DMS 273 (cell line): ENCODE results near the gene NT5C2.
"Not testable (repeated sequence)": the region's sequence is repeated elsewhere in the genome, so short reads cannot be mapped to it uniquely, and the experiment has no call there.

Source experiments
- DNase-seq: peaks from one replicate; lab custom pipeline; 2025; ENCODE audit not compliant: unreplicated experiment; lab: John Stamatoyannopoulos, UW

Gene NT5C2

GRCh38 chr10:103202319-103202718, 9.2 kb upstream of the NT5C2 start:
- DNase-seq = no peak

DNA sequence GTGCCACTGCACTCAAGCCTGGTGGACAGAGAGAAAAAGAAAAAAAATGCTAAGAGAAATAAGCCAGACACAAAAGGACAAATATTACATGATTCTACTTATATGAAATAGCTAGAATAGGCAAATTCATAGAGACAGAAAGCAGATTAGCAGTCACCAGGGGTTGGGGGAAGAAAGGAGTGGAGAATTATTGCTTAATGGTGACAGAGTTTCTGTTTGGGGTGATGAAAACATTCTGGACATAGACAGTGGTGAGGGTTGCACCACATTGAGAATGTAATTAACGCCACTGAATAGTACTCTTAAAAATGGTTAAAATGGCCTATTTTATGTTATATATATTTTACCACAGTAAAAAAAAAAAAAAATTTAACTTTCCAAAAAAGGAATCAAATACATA, 6.4 kb upstream of the NT5C2 start:
- DNase-seq = no peak

DNA sequence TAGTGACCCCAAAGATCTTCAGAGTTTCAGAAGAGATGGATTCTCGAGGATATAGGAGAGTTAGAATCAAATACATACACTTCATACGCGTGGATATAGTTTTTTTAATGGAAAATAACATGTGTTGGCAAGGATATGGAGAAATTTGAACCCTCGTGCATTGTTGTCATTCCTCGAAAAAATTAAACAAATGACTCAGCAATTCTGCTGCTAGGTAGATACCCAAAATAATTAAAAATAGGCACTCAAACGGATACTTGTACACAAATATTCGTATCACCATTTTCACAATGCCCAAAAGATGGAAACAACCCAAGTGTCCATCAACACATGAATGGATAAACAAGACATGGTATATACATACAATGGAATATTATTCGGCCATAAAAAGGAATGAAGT, 5.6 kb upstream of the NT5C2 start:
- DNase-seq = no peak

GRCh38 chr10:103197903-103198302, 4.8 kb upstream of the NT5C2 start:
- DNase-seq = no peak

DNA sequence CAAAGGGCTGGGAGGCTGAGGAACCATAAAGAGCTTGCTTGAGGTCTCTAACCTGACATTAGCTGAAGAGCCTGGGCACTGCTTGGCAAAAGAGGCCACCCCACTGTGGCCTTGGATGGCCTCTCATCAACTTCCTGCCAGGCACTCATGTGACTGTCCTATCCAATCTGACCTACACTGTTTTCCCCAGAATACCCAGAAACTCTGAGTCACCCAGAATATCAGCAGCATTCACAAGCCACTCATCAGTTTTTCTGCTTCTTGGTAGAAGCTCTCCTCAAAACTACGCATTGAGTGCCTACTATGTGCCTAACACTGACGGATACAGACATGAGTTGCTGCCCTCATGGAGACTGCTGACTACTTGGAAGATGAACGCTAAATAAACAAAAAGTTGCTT, 4.1 kb upstream of the NT5C2 start:
- no peak for DNase-seq

GRCh38 chr10:103196516-103196915, 3.4 kb upstream of the NT5C2 start:
- no peak for DNase-seq

DNA sequence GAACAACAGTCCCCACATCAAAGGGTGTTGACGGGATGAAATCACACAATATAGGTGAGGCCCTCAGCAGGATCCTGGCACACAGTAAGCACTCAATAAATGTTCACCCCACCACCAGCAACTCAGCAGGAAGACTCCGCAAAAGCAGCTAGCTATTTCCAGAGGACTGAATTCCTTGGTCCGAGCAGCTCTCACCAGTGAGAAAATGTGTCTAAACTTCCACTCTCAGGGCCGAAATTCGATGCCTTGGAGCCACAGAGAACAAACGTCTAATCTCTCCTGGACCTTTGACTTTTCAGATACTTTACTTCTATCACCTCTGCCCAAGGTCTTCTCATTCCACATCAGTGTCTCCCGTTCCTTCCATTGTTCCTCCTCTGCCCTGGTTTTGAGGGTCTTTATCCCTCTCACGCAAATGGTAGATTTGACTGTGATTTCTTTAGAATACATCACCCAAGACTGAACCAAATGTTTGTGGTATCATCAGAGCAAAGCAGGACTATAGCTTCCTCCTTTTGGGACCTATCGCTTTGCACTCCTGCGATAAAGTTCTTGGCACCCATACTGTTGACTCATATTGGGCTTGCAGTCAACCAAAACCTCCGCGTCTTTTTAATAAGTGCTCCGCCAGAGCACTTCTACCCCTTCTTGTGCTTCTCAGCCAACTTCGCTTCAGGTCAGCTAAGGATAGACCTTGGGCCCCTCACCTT, 903 bp upstream of the NT5C2 start:
- DNase-seq = no peak

- DNase-seq = peak; percentile 72
Measured at GRCh38 chr10:103192451-103193106, 493 bp downstream of the NT5C2 start.

GRCh38 chr10:103192089-103192450, 1.0 kb downstream of the NT5C2 start:
- DNase-seq = peak; percentile 16

DNA sequence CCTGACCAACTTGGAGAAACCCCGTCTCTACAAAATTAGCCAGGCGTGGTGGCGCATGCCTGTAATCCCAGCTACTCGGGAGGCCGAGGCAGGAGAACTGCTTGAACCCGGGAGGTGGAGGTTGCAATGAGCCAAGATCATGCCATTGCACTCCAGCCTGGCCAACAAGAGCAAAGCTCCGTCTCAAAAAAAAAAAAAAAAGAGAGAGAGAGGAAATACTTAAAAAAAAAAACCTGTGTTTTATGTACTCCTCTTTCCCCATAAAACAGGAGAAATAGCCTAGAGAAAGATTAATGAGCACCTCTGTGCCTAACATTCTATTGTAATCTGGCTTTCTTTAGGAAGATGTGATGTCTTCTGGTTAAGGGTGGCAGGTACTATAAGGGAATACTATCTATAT, 1.9 kb downstream of the NT5C2 start:
- DNase-seq = not testable (repeated sequence)

DNA sequence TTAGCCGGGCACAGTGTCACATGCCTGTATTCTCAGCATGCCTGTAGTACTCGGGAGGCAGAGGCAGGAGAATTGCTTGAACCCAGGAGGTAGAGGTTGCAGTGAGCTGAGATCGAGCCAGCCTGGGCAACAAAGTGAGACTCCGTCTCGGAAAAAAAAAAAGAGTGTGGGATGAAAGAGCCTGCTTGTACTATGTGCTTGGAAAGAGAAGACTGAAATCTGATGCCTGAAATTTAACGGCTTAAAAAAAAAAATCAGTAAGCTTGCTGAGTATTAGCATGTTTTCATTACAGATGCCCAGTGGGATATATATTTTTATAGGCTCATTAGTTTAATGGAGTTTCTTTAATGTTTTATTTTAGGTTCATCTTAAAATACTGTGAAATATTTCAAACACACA, 4.2 kb downstream of the NT5C2 start:
- peak; percentile 12 for DNase-seq

DNA sequence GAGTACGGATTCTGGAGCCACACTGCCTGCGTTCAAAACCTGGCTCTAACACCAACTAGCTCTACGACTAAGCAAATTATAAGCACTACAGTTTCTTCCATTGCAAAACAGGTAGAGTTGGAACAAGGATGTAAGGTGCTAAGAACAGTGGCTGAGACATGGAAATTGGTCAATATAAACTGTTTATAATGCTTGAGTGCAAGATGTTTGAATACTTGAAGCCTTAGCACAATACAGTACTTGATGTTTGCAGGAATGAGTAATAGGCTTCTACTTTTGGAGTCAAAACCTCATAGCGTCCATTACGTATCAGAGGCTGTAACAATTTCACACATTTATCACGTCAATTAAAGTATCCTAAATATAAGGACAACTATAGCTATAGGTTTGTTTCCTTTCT, 6.9 kb downstream of the NT5C2 start:
- no peak for DNase-seq

GRCh38 chr10:103184615-103185014, 8.5 kb downstream of the NT5C2 start:
- DNase-seq = no peak

- DNase-seq = not testable (repeated sequence)
Measured at GRCh38 chr10:103183991-103184451, 9.1 kb downstream of the NT5C2 start.

DNA sequence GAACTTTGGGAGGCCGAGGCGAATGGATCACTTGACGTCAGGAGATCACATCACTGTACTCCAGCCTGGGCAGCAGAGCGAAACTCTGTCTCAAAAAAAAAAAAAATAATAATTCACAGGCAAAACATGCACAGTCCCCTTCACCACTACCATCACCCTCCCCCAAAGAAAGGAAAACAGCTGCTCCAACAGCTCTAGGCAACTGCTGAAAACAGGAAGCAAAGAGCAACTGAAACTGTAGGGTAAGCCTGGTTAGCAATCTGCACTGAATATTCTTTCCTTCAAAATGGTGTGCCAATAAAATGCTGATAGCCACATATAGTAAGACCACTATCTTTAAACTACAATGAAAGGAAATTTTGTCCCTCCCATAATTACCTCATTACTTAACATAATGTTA, 11.8 kb downstream of the NT5C2 start:
- DNase-seq = peak; percentile 3

DNA sequence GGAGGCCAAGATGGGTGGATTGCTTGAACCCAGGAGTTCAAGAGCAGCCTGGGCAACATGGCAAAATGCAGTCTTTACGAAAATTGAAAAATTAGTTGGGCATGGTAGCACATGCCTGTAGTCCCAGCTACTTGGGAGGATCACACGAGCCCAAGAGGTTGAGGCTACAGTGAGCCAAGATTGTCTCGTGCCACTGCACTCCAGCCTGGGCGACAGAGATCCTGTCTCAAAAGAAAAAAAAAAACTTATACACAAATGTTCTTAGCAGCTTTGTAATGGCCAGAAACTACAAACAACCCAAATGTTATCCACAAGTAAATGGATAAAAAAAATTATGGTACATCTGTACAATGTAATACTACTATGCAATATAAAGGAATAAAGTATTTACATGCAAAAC, 12.6 kb downstream of the NT5C2 start:
- DNase-seq = no peak

DNA sequence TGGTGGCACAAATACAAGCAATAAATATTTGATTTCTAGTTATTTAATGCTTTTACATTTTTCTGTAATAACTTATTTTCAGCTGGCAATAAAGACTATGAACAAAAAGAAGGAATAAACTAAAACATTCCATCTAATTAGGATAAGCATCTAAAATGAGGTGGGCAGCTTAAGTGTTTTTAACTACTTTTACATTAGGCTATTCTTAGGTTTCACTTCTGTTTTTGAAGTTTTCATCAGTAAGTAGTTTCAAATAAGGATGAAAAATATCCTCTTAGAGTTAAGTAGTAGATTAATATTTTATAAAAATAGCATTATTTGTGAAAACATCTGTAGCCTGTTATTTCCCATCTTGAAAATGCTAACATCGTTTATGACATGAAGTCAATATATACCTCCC, 15.9 kb downstream of the NT5C2 start:
- DNase-seq = no peak

GRCh38 chr10:103175580-103176285, 17.3 kb downstream of the NT5C2 start:
- DNase-seq = no peak

DNA sequence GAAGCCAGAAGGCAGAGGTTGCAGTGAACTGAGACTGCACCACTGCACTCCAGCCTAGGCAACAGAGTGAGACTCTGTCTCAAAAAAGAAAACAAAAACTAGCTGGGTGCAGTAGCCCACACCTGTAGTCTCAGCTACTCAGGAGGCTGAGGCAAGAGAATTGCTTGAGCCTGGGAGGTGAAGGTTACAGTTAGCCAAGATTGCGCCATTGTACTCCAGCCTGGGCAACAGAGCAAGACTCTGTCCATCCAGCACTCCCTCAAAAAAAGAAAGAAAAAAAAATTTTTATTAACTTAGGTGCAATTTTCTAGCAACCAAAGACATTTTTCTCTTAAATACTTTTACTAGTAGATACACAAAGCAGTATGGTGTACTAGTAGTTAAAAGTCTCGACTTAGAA, 18.7 kb downstream of the NT5C2 start:
- DNase-seq = not testable (repeated sequence)

- DNase-seq = no peak
Measured at GRCh38 chr10:103171278-103171677, 21.8 kb downstream of the NT5C2 start.

GRCh38 chr10:103168438-103168837, 24.6 kb downstream of the NT5C2 start:
- DNase-seq = no peak

- DNase-seq = not testable (repeated sequence)
Measured at GRCh38 chr10:103167554-103167953, 25.5 kb downstream of the NT5C2 start.
